Neural cell (in vitro differentiated cells): ENCODE measurements around the gene PLSCR2.

Source experiments
- CTCF ChIP-seq: fragments of 450-650 bp; IDR thresholded peaks from 2 replicates; pipeline ENCODE4 v1.5.1; 2014; ENCODE audit warnings: antibody characterized with exemption, mild to moderate bottlenecking, moderate library complexity; ENCODE audit not compliant: poor library complexity, severe bottlenecking
- EP300 ChIP-seq: fragments of 450-650 bp; conservative IDR thresholded peaks from 2 replicates; pipeline ENCODE4 v1.6.1; 2014; ENCODE audit warnings: antibody characterized with exemption, mild to moderate bottlenecking, moderate library complexity; ENCODE audit not compliant: poor library complexity, severe bottlenecking
- EZH2 ChIP-seq: fragments of 200-600, 300-800 bp; shearing (Covaris generic), sonication (generic); IDR thresholded peaks from 2 replicates; pipeline ENCODE4 v1.6.1; 2014; ENCODE audit warnings: antibody characterized with exemption, low read length, borderline replicate concordance, mild to moderate bottlenecking; ENCODE audit not compliant: insufficient read depth, poor library complexity, severe bottlenecking
- MXI1 ChIP-seq: fragments of 450-650 bp; conservative IDR thresholded peaks from 2 replicates; pipeline ENCODE4 v1.6.1; 2014; ENCODE audit warnings: antibody characterized with exemption, mild to moderate bottlenecking; ENCODE audit not compliant: poor library complexity, severe bottlenecking
- POLR2AphosphoS5 ChIP-seq: IDR thresholded peaks from 2 replicates; pipeline ENCODE4 v1.6.1; 2012
- RAD21 ChIP-seq: fragments of 450-650 bp; conservative IDR thresholded peaks from 2 replicates; pipeline ENCODE4 v1.6.1; 2014; ENCODE audit warnings: antibody characterized with exemption, mild to moderate bottlenecking, moderate library complexity
- TAF1 ChIP-seq: IDR thresholded peaks from 2 replicates; pipeline ENCODE4 v1.6.1; 2012; ENCODE audit warnings: low read depth

- TF ChIP-seq CTCF: no peak
- no peak for TF ChIP-seq POLR2AphosphoS5
- no peak for TF ChIP-seq TAF1
- TF ChIP-seq EZH2: no peak
- TF ChIP-seq EP300: no peak
- no peak for TF ChIP-seq RAD21
- no peak for TF ChIP-seq MXI1
Measured at GRCh38 chr3:146470425-146470990, 1.1 kb upstream of the PLSCR2 start.
